ENCODE data around the gene FGF11. TPM values are rescaled to one million over a fixed set of nuclear protein-coding genes. Genes with fewer than 3 reads are reported as not detected.
"Not testable (repeated sequence)": the region's sequence is repeated elsewhere in the genome, so short reads cannot be mapped to it uniquely, and the experiment has no call there.

FGF11 gene
- total RNA-seq, 1 donor from 2014 or later = 1.1 TPM

DNA sequence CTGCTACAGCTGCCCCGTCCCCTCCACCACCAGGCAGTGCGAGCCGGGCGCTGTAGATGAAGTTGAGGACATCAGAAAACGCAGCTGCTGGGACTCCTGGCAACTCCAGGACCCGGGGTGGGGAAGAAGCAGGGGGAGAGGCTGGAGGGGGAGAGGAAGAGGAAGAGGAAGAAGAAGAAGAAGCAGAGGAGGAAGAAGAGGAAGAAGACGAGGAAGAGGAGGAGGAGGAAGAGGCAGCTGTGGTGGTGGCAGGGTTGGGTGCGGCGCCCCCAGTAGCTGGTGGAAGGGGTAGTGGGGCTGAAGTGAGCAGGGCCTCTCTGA is 27.0 kb downstream of the FGF11 start:
- Histone ChIP-seq H3K27ac (peak overlapping the region; percentile 61), H3K4me1 (peaks cover 10% of the 10 kb centered on the region), H3K36me3 (peaks cover 41% of the 10 kb centered on the region), H3K27me3 (no peaks in the 10 kb centered on the region), H3K4me3 (no peak overlapping the region), H3K9me3 (no peaks in the 10 kb centered on the region)
- intact Hi-C loops (cut with DNase I) = no loop called here
- no peak for DNase-seq
- TF ChIP-seq, protein P1, sequence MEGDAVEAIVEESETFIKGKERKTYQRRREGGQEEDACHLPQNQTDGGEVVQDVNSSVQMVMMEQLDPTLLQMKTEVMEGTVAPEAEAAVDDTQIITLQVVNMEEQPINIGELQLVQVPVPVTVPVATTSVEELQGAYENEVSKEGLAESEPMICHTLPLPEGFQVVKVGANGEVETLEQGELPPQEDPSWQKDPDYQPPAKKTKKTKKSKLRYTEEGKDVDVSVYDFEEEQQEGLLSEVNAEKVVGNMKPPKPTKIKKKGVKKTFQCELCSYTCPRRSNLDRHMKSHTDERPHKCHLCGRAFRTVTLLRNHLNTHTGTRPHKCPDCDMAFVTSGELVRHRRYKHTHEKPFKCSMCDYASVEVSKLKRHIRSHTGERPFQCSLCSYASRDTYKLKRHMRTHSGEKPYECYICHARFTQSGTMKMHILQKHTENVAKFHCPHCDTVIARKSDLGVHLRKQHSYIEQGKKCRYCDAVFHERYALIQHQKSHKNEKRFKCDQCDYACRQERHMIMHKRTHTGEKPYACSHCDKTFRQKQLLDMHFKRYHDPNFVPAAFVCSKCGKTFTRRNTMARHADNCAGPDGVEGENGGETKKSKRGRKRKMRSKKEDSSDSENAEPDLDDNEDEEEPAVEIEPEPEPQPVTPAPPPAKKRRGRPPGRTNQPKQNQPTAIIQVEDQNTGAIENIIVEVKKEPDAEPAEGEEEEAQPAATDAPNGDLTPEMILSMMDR (IDR thresholded peaks at IDR 0.05) = no peak
- no peak for ATAC-seq

DNA sequence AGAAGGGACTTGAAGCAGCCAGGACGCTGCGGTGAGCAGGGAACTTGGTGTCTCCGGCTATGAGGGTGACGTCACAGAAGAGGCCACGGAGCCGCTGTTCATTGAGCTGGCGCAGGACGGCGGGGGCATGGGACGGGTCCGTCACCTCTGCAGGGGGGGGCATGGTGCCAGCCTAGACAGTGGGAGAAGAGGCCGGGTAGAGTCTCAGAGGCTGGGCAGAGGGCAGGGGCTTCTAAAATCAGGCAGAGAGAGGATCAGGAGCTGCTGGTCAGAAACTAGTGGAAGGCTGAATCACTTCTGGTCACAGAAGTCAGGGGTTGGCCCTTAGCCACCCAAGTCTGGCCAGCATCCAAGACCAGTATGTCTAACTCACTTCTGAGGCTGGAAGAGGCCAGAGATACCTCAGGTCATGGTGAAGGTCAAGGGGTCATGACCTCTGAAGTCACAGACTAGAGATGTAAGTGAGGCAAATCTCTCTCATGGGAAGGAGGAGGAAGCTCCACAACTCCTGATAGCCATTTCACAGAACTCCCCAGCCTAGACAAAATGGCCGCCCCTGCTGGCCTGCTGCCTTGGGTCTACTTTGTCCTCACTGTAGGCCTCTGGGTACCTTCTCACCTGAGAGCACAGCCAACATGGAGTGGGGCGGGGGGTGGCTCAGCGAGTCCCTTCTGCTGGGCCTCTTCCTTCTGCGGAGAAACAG is 27.5 kb downstream of the FGF11 start:
- intact Hi-C loops (cut with DNase I) = no loop called here
- DNase-seq (no peak), ATAC-seq (peak; percentile 23)
- H3K27me3 ChIP-seq = no peaks in the 10 kb centered on the region
- H3K4me3 ChIP-seq = no peak overlapping the region
- H3K4me1 ChIP-seq = peaks cover 14% of the 10 kb centered on the region
- TF ChIP-seq, protein P1 (IDR thresholded peaks at IDR 0.05) = no peak
- peaks cover 41% of the 10 kb centered on the region for H3K36me3 ChIP-seq
- H3K27ac ChIP-seq = peak overlapping the region; percentile 61
- no peaks in the 10 kb centered on the region for H3K9me3 ChIP-seq

DNA sequence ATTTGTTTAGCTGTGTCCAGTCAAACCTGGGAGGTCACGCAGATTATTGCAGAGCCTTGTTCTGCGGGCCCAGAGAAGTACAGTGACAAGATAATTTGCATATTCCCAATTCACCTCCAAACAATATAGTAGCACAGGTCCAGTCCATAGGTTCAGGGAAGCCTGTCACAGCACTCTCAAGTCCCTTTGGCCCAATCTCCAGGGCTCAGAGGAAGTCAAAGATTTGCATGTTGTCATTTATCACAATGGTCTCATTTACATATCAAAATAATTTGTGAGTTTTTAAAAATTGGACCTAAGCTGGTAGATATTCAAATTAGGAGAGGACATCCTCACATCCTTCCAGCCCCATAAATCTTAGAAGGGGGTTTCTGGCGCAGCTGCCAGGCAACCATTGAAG is 28.2 kb downstream of the FGF11 start:
- intact Hi-C loops (cut with DNase I) = no loop called here
- Histone ChIP-seq H3K36me3 (peaks cover 35% of the 10 kb centered on the region), H3K4me3 (no peak overlapping the region), H3K9me3 (no peaks in the 10 kb centered on the region), H3K27me3 (no peaks in the 10 kb centered on the region), H3K27ac (peak overlapping the region; percentile 61), H3K4me1 (peaks cover 17% of the 10 kb centered on the region)
- DNase-seq (no peak), ATAC-seq (no peak)
- TF ChIP-seq, protein P1 (IDR thresholded peaks at IDR 0.05) = no peak

DNA sequence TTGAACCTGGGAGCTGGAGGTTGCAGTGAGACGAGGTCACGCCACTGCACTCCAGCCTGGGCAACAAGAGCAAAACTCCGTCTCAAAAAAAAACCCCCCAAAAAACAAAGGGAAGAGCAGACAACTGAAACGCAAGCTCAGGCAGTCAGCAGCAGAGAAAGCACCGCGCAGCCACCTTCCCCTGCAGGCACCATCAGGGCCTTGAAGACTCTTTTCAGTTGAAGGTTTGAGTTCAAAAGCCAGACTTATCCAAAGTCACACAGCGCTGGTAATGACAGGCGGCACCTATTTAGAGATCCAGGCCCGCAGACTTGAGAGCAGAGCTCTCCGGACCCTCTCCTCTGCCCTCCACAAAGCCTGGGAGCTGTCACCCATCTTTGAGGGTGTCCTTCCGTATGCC is 29.0 kb downstream of the FGF11 start:
- intact Hi-C loops (cut with DNase I) = no loop called here
- H3K9me3 ChIP-seq = no peaks in the 10 kb centered on the region
- peaks cover 27% of the 10 kb centered on the region for H3K36me3 ChIP-seq
- H3K4me1 ChIP-seq = peaks cover 17% of the 10 kb centered on the region
- no peak overlapping the region for H3K4me3 ChIP-seq
- no peak for ATAC-seq
- H3K27ac ChIP-seq = no peak overlapping the region
- DNase-seq = no peak
- TF ChIP-seq, protein P1 (IDR thresholded peaks at IDR 0.05) = no peak
- H3K27me3 ChIP-seq = no peaks in the 10 kb centered on the region

DNA sequence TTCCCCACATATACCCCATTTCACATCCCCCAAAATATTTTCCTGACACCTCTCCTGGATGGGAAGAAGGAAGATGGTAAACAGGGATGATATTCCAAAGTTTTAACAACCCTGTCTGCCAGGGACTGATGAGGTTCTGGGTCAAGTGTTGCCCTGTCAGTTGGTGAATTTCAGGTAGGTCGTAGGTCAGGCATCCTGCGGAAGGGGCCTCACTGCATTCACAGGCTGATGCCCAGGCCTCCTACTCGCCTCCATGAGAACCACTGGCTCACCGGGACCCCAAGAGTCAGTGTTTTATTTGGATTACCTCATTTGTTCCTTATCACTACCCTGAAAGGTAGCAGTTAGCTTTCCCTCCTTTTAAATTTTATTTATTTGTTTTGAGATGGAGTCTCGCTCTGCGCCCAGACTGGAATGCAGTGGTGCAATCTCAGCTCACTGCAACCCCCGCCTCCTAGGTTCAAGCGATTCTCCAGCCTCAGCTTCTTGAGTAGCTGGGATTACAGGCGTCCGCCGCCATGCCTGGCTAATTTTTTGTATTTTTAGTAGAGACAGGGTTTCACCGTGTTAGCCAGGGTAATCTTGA is 29.6 kb downstream of the FGF11 start:
- DNase-seq (no peak), ATAC-seq (no peak)
- H3K27ac ChIP-seq = peak overlapping the region; percentile 51
- H3K36me3 ChIP-seq = peaks cover 21% of the 10 kb centered on the region
- TF ChIP-seq, protein P1 (IDR thresholded peaks at IDR 0.05) = no peak
- intact Hi-C loops (cut with DNase I) = no loop called here
- no peak overlapping the region for H3K4me3 ChIP-seq
- peaks cover 17% of the 10 kb centered on the region for H3K4me1 ChIP-seq
- no peaks in the 10 kb centered on the region for H3K9me3 ChIP-seq
- no peaks in the 10 kb centered on the region for H3K27me3 ChIP-seq

DNA sequence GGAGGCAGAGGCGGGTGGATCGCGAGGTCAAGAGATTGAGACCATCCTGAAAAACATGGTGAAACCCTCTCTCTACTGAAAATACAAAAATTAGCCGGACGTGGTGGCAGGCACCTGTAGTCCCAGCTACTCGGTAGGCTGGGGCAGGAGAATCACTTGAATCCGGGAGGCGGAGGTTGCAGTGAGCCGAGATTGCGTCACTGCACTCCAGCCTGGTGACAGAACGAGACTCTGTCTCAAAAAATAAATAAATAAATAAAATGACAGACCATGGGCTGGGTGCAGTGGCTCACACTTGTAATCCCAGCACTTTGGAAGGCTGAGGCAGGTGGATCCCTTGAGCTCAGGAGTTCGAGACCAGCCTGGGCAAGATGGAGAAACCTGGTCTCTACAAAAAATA is 30.5 kb downstream of the FGF11 start:
- H3K4me3 ChIP-seq; H3K9me3 ChIP-seq; H3K27me3 ChIP-seq; intact Hi-C loops (cut with DNase I); H3K27ac ChIP-seq; ATAC-seq; DNase-seq: not testable (repeated sequence)
- Histone ChIP-seq H3K36me3 (peaks cover 13% of the 10 kb centered on the region), H3K4me1 (peaks cover 21% of the 10 kb centered on the region)

DNA sequence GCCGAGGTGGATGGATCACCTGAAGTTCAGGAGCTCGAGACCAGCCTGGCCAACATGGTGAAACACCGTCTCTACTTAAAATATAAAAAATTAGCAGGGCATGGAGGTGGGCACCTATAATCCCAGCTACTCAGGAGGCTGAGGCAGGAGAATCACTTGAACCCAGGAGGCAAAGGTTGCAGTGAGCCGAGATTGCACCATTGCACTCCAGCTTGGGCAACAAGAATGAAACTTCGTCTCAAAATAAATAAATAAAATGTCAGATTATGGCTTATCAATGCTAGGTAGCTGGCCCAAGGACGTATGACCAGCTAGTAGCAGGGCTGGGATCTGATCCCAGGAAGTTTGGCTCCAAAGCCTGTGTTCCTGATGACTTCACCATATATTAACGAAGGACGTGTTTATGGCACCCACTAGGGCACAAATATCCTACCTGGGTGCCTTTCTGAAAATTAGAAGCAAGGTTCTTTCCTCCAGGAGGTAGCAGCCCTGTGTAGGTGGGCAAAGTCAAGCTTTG is 31.2 kb downstream of the FGF11 start:
- H3K4me1 ChIP-seq = peaks cover 28% of the 10 kb centered on the region
- H3K27ac ChIP-seq; H3K27me3 ChIP-seq; H3K9me3 ChIP-seq; ATAC-seq; H3K4me3 ChIP-seq; intact Hi-C loops (cut with DNase I); H3K36me3 ChIP-seq; DNase-seq: not testable (repeated sequence)

Measured in upper lobe of right lung (tissue), 1 donor.